ENCODE data around the gene POMGNT1. TPM values are rescaled to one million over a fixed set of nuclear protein-coding genes. Genes with fewer than 3 reads are reported as not detected.
A peak's percentile ranks its signal among the peaks of the same experiment; 100 is the strongest.
"Not testable (repeated sequence)": the region's sequence is repeated elsewhere in the genome, so short reads cannot be mapped to it uniquely, and the experiment has no call there.

Gene POMGNT1
- total RNA-seq, 2 donors from 2014 or later, result 31.9 to 36.3 TPM

GRCh38 chr1:46244656-46245371 is 46.6 kb upstream of the POMGNT1 start:
- Histone ChIP-seq H3K4me1 (peaks cover 12% of the 10 kb centered on the region), H3K27me3 (no peaks in the 10 kb centered on the region), H3K36me3 (replicated peaks in 1 of 2; ENCODE audit: insufficient read depth in 1 of 2, low read depth in 2 of 2) (no peaks in the 10 kb centered on the region), H3K9me3 (no peaks in the 10 kb centered on the region), H3K27ac (no peak overlapping the region), H3K4me3 (no peak overlapping the region)
- no peak for DNase-seq
- no peak for ATAC-seq
- intact Hi-C loops (cut with DNase I), result no loop called here
- TF ChIP-seq POLR2A (IDR thresholded peaks at IDR 0.05) (no peak), CTCF (IDR thresholded peaks at IDR 0.05) (peak in 4 of 7 experiments; percentile 16 to 29 (median 26))
- 51 to 54% methylated on average over 3 of the region's 3 CpGs for whole genome bisulfite sequencing, 2 donors

DNA sequence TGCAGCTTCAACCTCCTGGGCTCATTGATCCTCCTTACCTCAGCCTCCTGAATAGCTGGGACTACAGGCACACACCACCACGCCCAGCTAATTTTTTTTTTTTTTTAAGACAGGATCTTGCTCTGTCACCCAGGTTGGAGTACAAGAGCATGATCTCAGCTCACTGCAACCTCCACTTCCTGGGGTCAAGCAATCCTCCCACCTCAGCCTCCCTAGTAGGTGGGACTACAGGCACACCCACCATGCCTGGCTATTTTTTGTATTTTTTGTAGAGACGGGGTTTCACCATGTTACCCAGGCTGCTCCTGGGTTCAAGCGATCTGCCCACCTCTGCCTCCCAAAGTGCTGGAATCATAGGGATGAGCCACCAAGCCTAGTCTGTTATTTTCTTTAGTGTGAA is 45.6 kb upstream of the POMGNT1 start:
- H3K27me3 ChIP-seq; H3K36me3 ChIP-seq (replicated peaks in 1 of 2; ENCODE audit: insufficient read depth in 1 of 2, low read depth in 2 of 2); ATAC-seq; H3K4me3 ChIP-seq; H3K9me3 ChIP-seq; H3K27ac ChIP-seq; DNase-seq; intact Hi-C loops (cut with DNase I): not testable (repeated sequence)
- H3K4me1 ChIP-seq, result peaks cover 12% of the 10 kb centered on the region
- 80 to 83% methylated on average over 3 of the region's 3 CpGs for WGBS, 2 donors

DNA sequence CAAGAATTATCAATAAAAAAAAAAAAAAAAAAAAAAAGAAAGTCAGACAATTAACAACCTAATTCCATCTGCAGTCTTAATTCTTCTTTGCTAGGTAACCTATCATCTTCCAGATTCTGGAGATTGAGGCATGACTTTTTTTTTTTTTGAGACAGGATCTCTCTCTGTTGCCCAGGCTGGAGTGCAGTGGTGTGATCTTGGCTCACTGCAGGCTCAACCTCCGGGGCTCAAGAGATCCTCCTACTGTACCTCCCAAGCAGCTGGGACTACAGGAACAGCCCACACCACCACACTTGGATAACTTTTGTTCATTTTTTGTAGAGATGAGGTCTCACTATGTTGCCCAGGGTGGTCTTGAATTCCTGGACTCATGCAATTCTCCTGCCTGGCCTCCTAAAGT is 44.7 kb upstream of the POMGNT1 start:
- TF ChIP-seq CTCF (IDR thresholded peaks at IDR 0.05), result no peak
- no peak for TF ChIP-seq POLR2A (IDR thresholded peaks at IDR 0.05)
- no peak overlapping the region for H3K4me3 ChIP-seq
- H3K27me3 ChIP-seq, result no peaks in the 10 kb centered on the region
- intact Hi-C loops (cut with DNase I), result no loop called here
- H3K4me1 ChIP-seq, result peaks cover 9% of the 10 kb centered on the region
- ATAC-seq (no peak), DNase-seq (no peak)
- H3K27ac ChIP-seq, result no peak overlapping the region
- WGBS, 2 donors, result 61 to 64% methylated on average over 1 of the region's 1 CpG
- no peaks in the 10 kb centered on the region for H3K9me3 ChIP-seq
- H3K36me3 ChIP-seq (replicated peaks in 1 of 2; ENCODE audit: insufficient read depth in 1 of 2, low read depth in 2 of 2), result no peaks in the 10 kb centered on the region

GRCh38 chr1:46241733-46242132 is 43.5 kb upstream of the POMGNT1 start:
- H3K4me3 ChIP-seq; H3K9me3 ChIP-seq; ATAC-seq; H3K4me1 ChIP-seq; DNase-seq; H3K27me3 ChIP-seq; H3K27ac ChIP-seq; intact Hi-C loops (cut with DNase I); H3K36me3 ChIP-seq (replicated peaks in 1 of 2; ENCODE audit: insufficient read depth in 1 of 2, low read depth in 2 of 2): not testable (repeated sequence)
- no CpG with 5 or more reads among the region's 38 CpGs for WGBS, 2 donors

GRCh38 chr1:46238865-46239264 is 40.6 kb upstream of the POMGNT1 start:
- DNase-seq; H3K36me3 ChIP-seq (replicated peaks in 1 of 2; ENCODE audit: insufficient read depth in 1 of 2, low read depth in 2 of 2); H3K27ac ChIP-seq; H3K4me3 ChIP-seq; H3K4me1 ChIP-seq; intact Hi-C loops (cut with DNase I); H3K27me3 ChIP-seq; ATAC-seq; H3K9me3 ChIP-seq: not testable (repeated sequence)
- WGBS, 2 donors, result 43 to 44% methylated on average over 1 of the region's 1 CpG

- DNase-seq, result no peak
- H3K27ac ChIP-seq, result no peak overlapping the region
- H3K4me3 ChIP-seq, result no peak overlapping the region
- 79 to 88% methylated on average over 4 of the region's 4 CpGs for WGBS, 2 donors
- no peaks in the 10 kb centered on the region for H3K4me1 ChIP-seq
- H3K27me3 ChIP-seq, result no peaks in the 10 kb centered on the region
- no peaks in the 10 kb centered on the region for H3K9me3 ChIP-seq
- no peak for ATAC-seq
- no peaks in the 10 kb centered on the region for H3K36me3 ChIP-seq (replicated peaks in 1 of 2; ENCODE audit: insufficient read depth in 1 of 2, low read depth in 2 of 2)
- TF ChIP-seq POLR2A (IDR thresholded peaks at IDR 0.05) (no peak), CTCF (IDR thresholded peaks at IDR 0.05) (no peak)
- intact Hi-C loops (cut with DNase I), result no loop called here
These were observed 38.6 kb upstream of the POMGNT1 start for GRCh38 chr1:46236882-46237281.

DNA sequence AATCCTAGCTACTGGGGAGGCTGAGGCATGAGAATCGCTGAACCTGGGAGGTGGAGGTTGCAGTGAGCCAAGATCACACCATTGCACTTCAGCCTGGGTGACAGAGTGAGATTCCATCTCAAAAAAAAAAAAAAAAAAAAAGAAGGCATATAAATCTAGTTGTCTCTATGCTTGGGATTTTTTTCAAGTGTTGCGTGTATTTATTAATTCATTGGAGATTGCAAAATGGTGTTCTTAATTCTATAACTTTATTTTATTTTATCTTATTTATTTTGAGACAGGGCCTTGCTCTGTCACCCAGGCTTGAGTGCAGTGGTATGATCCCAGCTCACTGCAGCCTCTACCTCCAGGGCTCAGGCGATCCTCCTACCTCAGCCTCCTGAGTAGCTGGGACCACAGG is 33.0 kb upstream of the POMGNT1 start:
- DNase-seq; H3K36me3 ChIP-seq (replicated peaks in 1 of 2; ENCODE audit: insufficient read depth in 1 of 2, low read depth in 2 of 2); H3K9me3 ChIP-seq; intact Hi-C loops (cut with DNase I); H3K27ac ChIP-seq; H3K4me1 ChIP-seq; H3K27me3 ChIP-seq; H3K4me3 ChIP-seq; ATAC-seq: not testable (repeated sequence)
- 90 to 95% methylated on average over 3 of the region's 3 CpGs for WGBS, 2 donors
